Vagina (tissue), 2 donors: Measurements from ENCODE around the gene DMAC2.

Experiments
- POLR2A ChIP-seq, 2 donors: fragments of 450-650 bp; IDR thresholded peaks; one replicate each; pipeline ENCODE4 v1.6.1; 2017; ENCODE audit warnings: antibody characterized with exemption in 2 of 2, mild to moderate bottlenecking in 2 of 2, moderate library complexity in 2 of 2
- TF ChIP-seq, protein P1 (sequence below), 3 experiments: fragments of 450-650 bp in 2 of 3; fragments of 200-600 bp in 1 of 3; sonication (generic) in 1 of 3; IDR thresholded peaks; one replicate each; pipeline ENCODE4 v1.5.1; 2017 to 2019; ENCODE audit warnings: antibody characterized with exemption in 3 of 3, mild to moderate bottlenecking in 2 of 3, moderate library complexity in 2 of 3

DNA sequence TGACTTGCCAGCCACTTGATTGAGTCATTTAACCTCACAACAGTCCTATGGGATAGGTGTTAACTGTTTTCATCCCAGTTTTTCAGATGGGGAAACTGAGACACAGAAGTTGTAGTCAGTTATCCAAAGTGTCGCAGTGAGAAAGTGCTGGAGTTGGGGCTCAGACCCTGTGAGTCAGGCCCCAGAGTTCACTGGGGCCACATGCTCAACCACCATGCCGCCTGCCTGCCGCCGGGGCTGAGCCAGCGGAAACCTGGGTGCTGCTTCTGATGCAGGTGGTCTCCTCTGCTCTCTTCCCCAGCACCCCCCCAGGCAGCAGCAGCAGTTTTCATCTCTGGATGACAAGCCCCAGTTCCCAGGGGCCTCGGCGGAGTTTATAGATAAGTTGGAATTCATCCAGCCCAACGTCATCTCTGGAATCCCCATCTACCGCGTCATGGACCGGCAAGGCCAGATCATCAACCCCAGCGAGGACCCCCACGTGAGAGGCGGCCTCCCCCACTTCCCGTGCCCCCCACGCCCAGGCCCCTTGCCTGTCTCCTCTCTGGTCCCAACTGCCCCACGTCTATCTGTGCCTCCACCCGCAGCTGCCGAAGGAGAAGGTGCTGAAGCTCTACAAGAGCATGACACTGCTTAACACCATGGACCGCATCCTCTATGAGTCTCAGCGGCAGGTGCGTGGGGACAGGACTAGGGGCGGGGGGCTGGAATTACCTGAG is 29.2 kb downstream of the DMAC2 start:
- TF ChIP-seq, protein P1, sequence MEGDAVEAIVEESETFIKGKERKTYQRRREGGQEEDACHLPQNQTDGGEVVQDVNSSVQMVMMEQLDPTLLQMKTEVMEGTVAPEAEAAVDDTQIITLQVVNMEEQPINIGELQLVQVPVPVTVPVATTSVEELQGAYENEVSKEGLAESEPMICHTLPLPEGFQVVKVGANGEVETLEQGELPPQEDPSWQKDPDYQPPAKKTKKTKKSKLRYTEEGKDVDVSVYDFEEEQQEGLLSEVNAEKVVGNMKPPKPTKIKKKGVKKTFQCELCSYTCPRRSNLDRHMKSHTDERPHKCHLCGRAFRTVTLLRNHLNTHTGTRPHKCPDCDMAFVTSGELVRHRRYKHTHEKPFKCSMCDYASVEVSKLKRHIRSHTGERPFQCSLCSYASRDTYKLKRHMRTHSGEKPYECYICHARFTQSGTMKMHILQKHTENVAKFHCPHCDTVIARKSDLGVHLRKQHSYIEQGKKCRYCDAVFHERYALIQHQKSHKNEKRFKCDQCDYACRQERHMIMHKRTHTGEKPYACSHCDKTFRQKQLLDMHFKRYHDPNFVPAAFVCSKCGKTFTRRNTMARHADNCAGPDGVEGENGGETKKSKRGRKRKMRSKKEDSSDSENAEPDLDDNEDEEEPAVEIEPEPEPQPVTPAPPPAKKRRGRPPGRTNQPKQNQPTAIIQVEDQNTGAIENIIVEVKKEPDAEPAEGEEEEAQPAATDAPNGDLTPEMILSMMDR (IDR thresholded peaks at IDR 0.05): no peak
- no peak for TF ChIP-seq POLR2A (IDR thresholded peaks at IDR 0.05)
